ENCODE measurements around the gene ANXA4. TPM values are rescaled to one million over a fixed set of nuclear protein-coding genes. Genes with fewer than 3 reads are reported as not detected.

The ANXA4 gene
- total and polyA plus RNA-seq, 2 of the 13 experiments (the other 11 are each of a cell fraction or from before 2014, with no cell fraction given): 155 to 168 TPM

- in situ Hi-C loops (cut with HindIII; ENCODE audit: extremely low pct_ligation_motif_present, low pct_unique_long_range_greater_than_20kb) (no loop called here), intact Hi-C loops (cut with micrococcal nuclease; ENCODE audit: unreplicated experiment) (no loop called here)
- peaks cover 93% of the 10 kb centered on the region for H3K79me2 ChIP-seq (ENCODE audit: insufficient read depth, low read length)
- no peak for DNase-seq (ENCODE audit: low spot score)
- H3K36me3 ChIP-seq (replicated peaks in 1 of 2; ENCODE audit: control insufficient read depth in 1 of 2, insufficient read depth in 2 of 2, low read length in 2 of 2): peaks cover 7 to 48% of the 10 kb centered on the region in 2 experiments; a peak in 4 of 5 replicates
- no peak for ATAC-seq
- H4K20me1 ChIP-seq (ENCODE audit: insufficient read depth, low read length): peaks cover 9% of the 10 kb centered on the region; the same call in 1 of the 2 replicates
- H3K27ac ChIP-seq (ENCODE audit: extremely low read length, insufficient read depth, low read length): no peak overlapping the region
- ChIA-PET POLR2A (interaction anchor here (15.3 kb wide), 1 partner anchor 7 kb away, joined by 142 read pairs; the partner anchor contains the start of gene ANXA4), CTCF (ENCODE audit: low intra/inter-chr PET ratio, low total read pairs) (no interaction called here)
- WGBS (ENCODE audit: low lambda C conversion rate): 95% methylated on average over 6 of the region's 6 CpGs
- TF ChIP-seq KLF6 (CRISPR knock-in tag; IDR thresholded peaks at IDR 0.05) (no peak), HOMEZ (CRISPR knock-in tag; IDR thresholded peaks at IDR 0.05; ENCODE audit: low read depth) (no peak), ZNF3 (CRISPR knock-in tag; IDR thresholded peaks at IDR 0.05) (no peak), ZNF180 (CRISPR knock-in tag; IDR thresholded peaks at IDR 0.05; ENCODE audit: borderline replicate concordance, low read depth) (no peak), ZNF607 (CRISPR knock-in tag; IDR thresholded peaks at IDR 0.05; ENCODE audit: borderline replicate concordance) (no peak)
- no peak overlapping the region for H2AFZ ChIP-seq (ENCODE audit: low read length)
- no peak for FAIRE-seq
- H3K4me3 ChIP-seq (replicated peaks in 1 of 3; ENCODE audit: insufficient read depth in 1 of 3, low read depth in 2 of 3, low read length in 3 of 3): no peak overlapping the region
- H3K27me3 ChIP-seq (ENCODE audit: control insufficient read depth in 1 of 2, insufficient read depth in 2 of 2, low read length in 2 of 2): no peaks in the 10 kb centered on the region
- H3K9me3 ChIP-seq (ENCODE audit: low read length): no peaks in the 10 kb centered on the region
- BruUV-seq (replicated peaks): no TSS peak
- no peak overlapping the region for H3K4me2 ChIP-seq (ENCODE audit: low read depth, low read length)
- H3K4me1 ChIP-seq (ENCODE audit: insufficient read depth, low read length): peaks cover 89% of the 10 kb centered on the region
- H3K9ac ChIP-seq (ENCODE audit: insufficient read depth, low read depth, low read length): no peak overlapping the region
These were observed 8.3 kb downstream of the ANXA4 start for GRCh38 chr2:69750246-69750645.

GRCh38 chr2:69753659-69754363, 11.9 kb downstream of the ANXA4 start:
- no peak overlapping the region for H3K9ac ChIP-seq (ENCODE audit: insufficient read depth, low read depth, low read length)
- H3K9me3 ChIP-seq (ENCODE audit: low read length): no peaks in the 10 kb centered on the region
- FAIRE-seq: no peak
- intact Hi-C loops (cut with micrococcal nuclease; ENCODE audit: unreplicated experiment) (no loop called here), in situ Hi-C loops (cut with HindIII; ENCODE audit: extremely low pct_ligation_motif_present, low pct_unique_long_range_greater_than_20kb) (no loop called here)
- peaks cover 12 to 51% of the 10 kb centered on the region in 2 experiments for H3K36me3 ChIP-seq (replicated peaks in 1 of 2; ENCODE audit: control insufficient read depth in 1 of 2, insufficient read depth in 2 of 2, low read length in 2 of 2)
- peaks cover 75% of the 10 kb centered on the region for H3K4me1 ChIP-seq (ENCODE audit: insufficient read depth, low read length)
- no peak overlapping the region for H3K27ac ChIP-seq (ENCODE audit: extremely low read length, insufficient read depth, low read length)
- no peak for ATAC-seq
- H3K4me2 ChIP-seq (ENCODE audit: low read depth, low read length): no peak overlapping the region
- DNase-seq (ENCODE audit: low spot score): no peak
- H4K20me1 ChIP-seq (ENCODE audit: insufficient read depth, low read length): peaks cover 8% of the 10 kb centered on the region; the same call in 1 of the 2 replicates
- no peaks in the 10 kb centered on the region for H3K27me3 ChIP-seq (ENCODE audit: control insufficient read depth in 1 of 2, insufficient read depth in 2 of 2, low read length in 2 of 2)
- 84% methylated on average over 3 of the region's 3 CpGs for WGBS (ENCODE audit: low lambda C conversion rate)
- ChIA-PET POLR2A (interaction anchor here (1.5 to 15.3 kb wide), 2 partner anchors 11 to 28 kb away, joined by 7 to 142 read pairs; partner anchors contain the start of gene ANXA4), CTCF (ENCODE audit: low intra/inter-chr PET ratio, low total read pairs) (no interaction called here)
- TF ChIP-seq MAFF (IDR thresholded peaks at IDR 0.05; ENCODE audit: low read depth, low read length): peak; percentile 85
- TF ChIP-seq MAFK (conservative IDR thresholded peaks at IDR 0.05 in 1 of 2, IDR thresholded peaks at IDR 0.05 in 1 of 2; ENCODE audit: low read length in 2 of 2): peak; percentile 87 to 90
- TF ChIP-seq ZNF737 (CRISPR knock-in tag; IDR thresholded peaks at IDR 0.05; ENCODE audit: borderline replicate concordance): no peak
- no peak overlapping the region for H2AFZ ChIP-seq (ENCODE audit: low read length)
- H3K79me2 ChIP-seq (ENCODE audit: insufficient read depth, low read length): peaks cover 89% of the 10 kb centered on the region
- TSS peak; percentile 8 for BruUV-seq (replicated peaks)
- H3K4me3 ChIP-seq (replicated peaks in 1 of 3; ENCODE audit: insufficient read depth in 1 of 3, low read depth in 2 of 3, low read length in 3 of 3): no peak overlapping the region

Data from HepG2 (cell line).